ENCODE results near the gene APEX2.

DNA sequence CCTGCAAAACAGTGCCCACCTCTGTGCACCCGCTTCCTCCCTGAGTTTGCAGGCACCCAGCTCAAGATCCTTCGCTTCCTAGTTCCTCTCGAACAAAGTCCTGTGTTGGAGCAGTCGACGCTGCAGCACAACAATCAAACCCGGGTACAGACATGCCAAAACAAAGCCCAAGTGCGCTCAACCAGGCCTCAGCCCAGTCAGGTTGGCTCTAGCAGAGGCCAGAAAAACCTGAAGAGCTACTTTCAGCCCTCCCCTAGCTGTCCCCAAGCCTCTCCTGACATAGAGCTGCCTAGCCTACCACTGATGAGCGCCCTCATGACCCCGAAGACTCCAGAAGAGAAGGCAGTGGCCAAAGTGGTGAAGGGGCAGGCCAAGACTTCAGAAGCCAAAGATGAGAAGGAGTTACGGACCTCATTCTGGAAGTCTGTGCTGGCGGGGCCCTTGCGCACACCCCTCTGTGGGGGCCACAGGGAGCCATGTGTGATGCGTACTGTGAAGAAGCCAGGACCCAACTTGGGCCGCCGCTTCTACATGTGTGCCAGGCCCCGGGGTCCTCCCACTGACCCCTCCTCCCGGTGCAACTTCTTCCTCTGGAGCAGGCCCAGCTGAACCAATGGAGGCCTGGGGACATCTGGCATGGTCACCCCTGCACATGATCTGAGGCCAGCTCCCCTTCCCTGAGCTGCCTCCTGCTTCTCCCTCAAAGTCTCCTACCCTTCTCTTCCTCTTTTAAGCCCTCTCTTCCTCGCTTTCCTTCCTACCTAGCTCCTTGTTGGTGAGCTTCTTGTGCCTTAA is 6.9 kb downstream of the APEX2 start:
- no peak for TF ChIP-seq POLR2AphosphoS5 (IDR thresholded peaks at IDR 0.05)
- TF ChIP-seq POLR2A (IDR thresholded peaks at IDR 0.05): no peak

All from prostate gland (tissue), 1 donor.